ACC112 (cell line): Measurements from ENCODE around the gene GNB3.

ENCODE experiments used
- H2AFZ ChIP-seq: fragments of 200-600 bp; sonication (generic); one replicate; pipeline ENCODE4 v1.6.0; 2017; ENCODE audit warnings: antibody characterized with exemption, low read length; ENCODE audit not compliant: unreplicated experiment
- H3K27ac ChIP-seq: fragments of 200-600 bp; sonication (generic); 2 replicates; pipeline ENCODE4 v1.5.1; 2014; ENCODE audit warnings: low read depth, mild to moderate bottlenecking, antibody characterized with exemption, low read length, moderate library complexity
- H3K27me3 ChIP-seq: fragments of 200-600 bp; sonication (generic); 2 replicates; pipeline ENCODE4 v1.6.1; 2014; ENCODE audit warnings: mild to moderate bottlenecking, antibody characterized with exemption, low read length, moderate library complexity, mixed read lengths; ENCODE audit not compliant: insufficient read depth
- H3K36me3 ChIP-seq: fragments of 200-600 bp; sonication (generic); 2 replicates; pipeline ENCODE4 v1.6.1; 2016; ENCODE audit warnings: mild to moderate bottlenecking, antibody characterized with exemption, low read length, moderate library complexity, mixed read lengths; ENCODE audit not compliant: insufficient read depth
- H3K4me1 ChIP-seq: fragments of 200-600 bp; sonication (generic); one replicate; pipeline ENCODE4 v1.6.1; 2016; ENCODE audit warnings: low read length, mixed read lengths; ENCODE audit not compliant: insufficient read depth, unreplicated experiment, control insufficient read depth
- H3K4me3 ChIP-seq: fragments of 200-600 bp; sonication (generic); 2 replicates; pipeline ENCODE4 v1.5.1; 2014; ENCODE audit warnings: mild to moderate bottlenecking, low read depth, low read length
- H3K79me2 ChIP-seq: fragments of 200-600 bp; sonication (generic); one replicate; pipeline ENCODE4 v1.6.0; 2016; ENCODE audit warnings: low read length; ENCODE audit not compliant: control insufficient read depth, unreplicated experiment, insufficient read depth

The GNB3 gene

GRCh38 chr12:6817098-6817497, 23.6 kb upstream of the GNB3 start:
- Histone ChIP-seq H3K4me3 (no peak overlapping the region), H3K36me3 (no peaks in the 10 kb centered on the region), H3K27me3 (peaks cover 3% of the 10 kb centered on the region; the same call in 1 of the 2 replicates), H3K4me1 (peaks cover 21% of the 10 kb centered on the region), H3K79me2 (no peaks in the 10 kb centered on the region), H3K27ac (no peak overlapping the region), H2AFZ (no peak overlapping the region)

GRCh38 chr12:6817662-6818157, 23.0 kb upstream of the GNB3 start:
- Histone ChIP-seq H3K4me3 (no peak overlapping the region), H3K4me1 (peaks cover 21% of the 10 kb centered on the region), H3K27me3 (peaks cover 6% of the 10 kb centered on the region; the same call in 1 of the 2 replicates), H3K27ac (no peak overlapping the region), H3K36me3 (no peaks in the 10 kb centered on the region), H2AFZ (no peak overlapping the region), H3K79me2 (no peaks in the 10 kb centered on the region)

- Histone ChIP-seq H3K27ac (no peak overlapping the region), H3K79me2 (no peaks in the 10 kb centered on the region), H2AFZ (no peak overlapping the region), H3K4me3 (no peak overlapping the region), H3K27me3 (peaks cover 11% of the 10 kb centered on the region; the same call in 1 of the 2 replicates), H3K36me3 (no peaks in the 10 kb centered on the region), H3K4me1 (peaks cover 21% of the 10 kb centered on the region)
These were observed 22.5 kb upstream of the GNB3 start for GRCh38 chr12:6818222-6818621.

DNA sequence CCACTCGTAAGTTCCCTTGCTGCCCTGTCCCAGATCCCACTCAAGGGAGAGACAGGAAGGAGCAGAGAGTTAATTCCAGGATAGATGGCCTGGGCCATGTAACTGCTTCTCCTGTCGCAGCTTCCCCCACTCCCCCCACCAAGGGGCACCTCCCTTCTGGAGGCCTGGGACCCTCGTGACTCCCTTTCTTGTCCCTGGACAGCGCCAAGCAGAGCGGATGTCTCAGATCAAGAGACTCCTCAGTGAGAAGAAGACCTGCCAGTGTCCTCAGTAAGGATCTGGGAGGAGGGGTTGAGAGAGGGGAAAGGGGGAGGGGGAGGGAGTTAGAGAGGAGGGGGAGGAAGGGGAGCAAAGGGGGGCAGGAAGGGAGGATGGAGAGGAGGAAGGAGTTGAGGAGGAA, 22.1 kb upstream of the GNB3 start:
- no peak overlapping the region for H2AFZ ChIP-seq
- H3K36me3 ChIP-seq: no peaks in the 10 kb centered on the region
- peaks cover 21% of the 10 kb centered on the region for H3K4me1 ChIP-seq
- peaks cover 11% of the 10 kb centered on the region; the same call in 1 of the 2 replicates for H3K27me3 ChIP-seq
- no peak overlapping the region for H3K4me3 ChIP-seq
- H3K79me2 ChIP-seq: no peaks in the 10 kb centered on the region
- no peak overlapping the region for H3K27ac ChIP-seq

- Histone ChIP-seq H3K27ac (no peak overlapping the region), H3K27me3 (peaks cover 11% of the 10 kb centered on the region; the same call in 1 of the 2 replicates), H3K4me3 (no peak overlapping the region)
These were observed 21.4 kb upstream of the GNB3 start for GRCh38 chr12:6819106-6820030.

GRCh38 chr12:6820166-6820565, 20.6 kb upstream of the GNB3 start:
- Histone ChIP-seq H3K36me3 (no peaks in the 10 kb centered on the region), H3K27ac (no peak overlapping the region), H2AFZ (no peak overlapping the region), H3K4me3 (no peak overlapping the region), H3K27me3 (peaks cover 11% of the 10 kb centered on the region; the same call in 1 of the 2 replicates), H3K4me1 (peaks cover 25% of the 10 kb centered on the region), H3K79me2 (no peaks in the 10 kb centered on the region)

More at GRCh38 chr12:6819106-6820030, 21.4 kb upstream of the GNB3 start:
- no peak overlapping the region for H2AFZ ChIP-seq
- no peaks in the 10 kb centered on the region for H3K79me2 ChIP-seq
- H3K36me3 ChIP-seq: no peaks in the 10 kb centered on the region
- H3K4me1 ChIP-seq: peaks cover 21% of the 10 kb centered on the region

DNA sequence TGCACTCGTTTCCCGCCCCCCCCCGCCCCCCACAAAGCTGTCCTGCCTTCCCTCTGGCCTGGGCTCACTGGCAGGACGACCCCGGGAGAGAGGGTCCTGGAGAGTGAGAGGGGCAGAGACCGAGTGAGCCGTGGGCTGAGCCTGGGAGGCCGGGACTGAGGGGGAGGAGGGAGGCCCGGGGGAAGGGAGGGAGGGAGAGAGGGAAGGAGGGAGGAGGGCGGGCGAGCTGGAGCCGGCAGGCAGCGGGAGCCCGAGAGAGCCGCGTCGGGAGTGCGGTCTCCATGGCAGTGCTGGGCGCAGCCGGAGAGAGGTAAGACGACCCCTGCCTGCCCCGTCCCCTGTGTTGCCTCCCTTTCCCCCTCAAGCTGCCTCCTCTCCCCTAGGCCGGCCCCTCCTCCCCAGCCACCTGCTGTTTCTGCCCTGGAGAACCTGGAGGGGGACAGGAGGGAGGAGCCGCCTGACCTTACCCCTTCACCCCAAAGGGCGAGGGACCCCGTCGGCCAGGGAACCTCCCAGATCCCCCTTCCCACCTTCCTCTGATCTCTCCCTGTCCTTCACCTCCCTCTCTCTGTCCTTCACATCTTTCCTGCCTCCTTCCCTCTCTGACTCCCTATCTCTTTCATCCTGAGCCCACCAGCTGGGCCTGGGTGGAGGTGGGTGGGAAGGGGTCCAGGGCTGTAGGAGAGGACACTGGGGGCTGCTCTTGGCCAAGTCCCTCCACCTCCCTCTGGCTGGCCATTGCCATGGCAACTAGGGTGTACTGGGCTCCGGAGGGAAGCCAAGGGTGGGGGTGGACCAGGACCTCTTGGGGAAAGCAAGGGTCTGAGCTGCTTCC, 18.9 kb upstream of the GNB3 start, which contains the start of gene GPR162:
GPR162 (plus strand) TSS at position 231 of the 835 bp plus-strand sequence. CDS start 2,078 bp downstream, outside the sequence.
- Histone ChIP-seq H3K79me2 (no peaks in the 10 kb centered on the region), H3K27me3 (peaks cover 11% of the 10 kb centered on the region; the same call in 1 of the 2 replicates), H2AFZ (no peak within 1 kb of the TSS), H3K4me3 (peak within 1 kb of the TSS; percentile 64), H3K4me1 (peaks cover 29% of the 10 kb centered on the region), H3K27ac (no peak within 1 kb of the TSS), H3K36me3 (no peaks in the 10 kb centered on the region)

DNA sequence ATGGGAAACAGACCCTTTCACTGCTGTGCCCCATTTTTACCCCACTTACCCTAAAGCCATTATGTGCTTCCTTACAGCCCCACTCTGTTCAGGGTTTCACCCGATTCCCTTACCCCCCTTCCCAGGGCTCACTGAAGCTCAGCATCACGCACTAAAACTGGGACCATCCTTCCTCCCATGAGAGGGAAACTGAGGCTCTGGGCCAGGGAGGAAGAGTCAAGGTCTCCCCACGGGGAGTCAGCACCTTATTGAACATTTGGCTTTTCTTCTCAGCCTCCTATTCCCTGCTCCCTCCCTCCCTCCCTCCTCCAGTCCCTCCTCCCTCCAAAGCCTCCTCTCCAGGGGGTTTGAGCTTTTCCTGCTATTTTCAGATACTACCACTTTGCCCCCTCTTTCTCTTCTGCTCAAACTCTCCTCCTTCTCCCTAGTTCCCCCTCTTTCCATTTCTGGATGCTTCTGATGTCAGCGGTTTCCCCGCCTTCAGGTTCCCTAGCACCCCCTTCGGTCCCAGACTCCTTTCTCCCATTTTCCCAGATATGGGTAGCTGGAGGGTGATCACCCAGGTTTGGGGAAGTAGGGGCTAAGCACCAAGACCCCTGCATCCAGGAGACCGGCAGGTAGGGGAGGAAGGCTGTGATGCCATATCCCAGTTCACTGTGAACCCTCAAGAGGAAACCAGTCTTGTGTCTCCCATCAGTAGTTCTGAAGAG, 18.1 kb upstream of the GNB3 start:
- Histone ChIP-seq H3K4me1 (peaks cover 37% of the 10 kb centered on the region), H3K4me3 (no peak overlapping the region), H3K79me2 (no peaks in the 10 kb centered on the region), H3K27me3 (peaks cover 11% of the 10 kb centered on the region; the same call in 1 of the 2 replicates), H2AFZ (no peak overlapping the region), H3K36me3 (no peaks in the 10 kb centered on the region), H3K27ac (no peak overlapping the region)

- H3K4me3 ChIP-seq: no peak overlapping the region
- H3K4me1 ChIP-seq: peaks cover 38% of the 10 kb centered on the region
- H2AFZ ChIP-seq: no peak overlapping the region
- no peaks in the 10 kb centered on the region for H3K36me3 ChIP-seq
- H3K79me2 ChIP-seq: peaks cover 5% of the 10 kb centered on the region
- H3K27ac ChIP-seq: no peak overlapping the region
- H3K27me3 ChIP-seq: peaks cover 11% of the 10 kb centered on the region; the same call in 1 of the 2 replicates
These were observed 17.3 kb upstream of the GNB3 start for GRCh38 chr12:6823182-6824084.
